Esophagus squamous epithelium (tissue), 4 donors: ENCODE data around the gene SNAP25.

Experiments used
- CTCF ChIP-seq, 6 experiments: fragments of 450-650 bp in 4 of 6; fragments of 200-600 bp in 2 of 6; sonication (generic) in 2 of 6; IDR thresholded peaks; one replicate each; pipeline ENCODE4 v1.5.1; 2016 to 2019; ENCODE audit warnings: antibody characterized with exemption in 6 of 6, mild to moderate bottlenecking in 4 of 6, moderate library complexity in 4 of 6
- POLR2A ChIP-seq, 4 donors: fragments of 450-650 bp; IDR thresholded peaks; one replicate each; pipeline ENCODE4 v1.6.1; 2017; ENCODE audit warnings: antibody characterized with exemption in 4 of 4, mild to moderate bottlenecking in 4 of 4, moderate library complexity in 3 of 4

- TF ChIP-seq CTCF (IDR thresholded peaks at IDR 0.05) (no peak), POLR2A (IDR thresholded peaks at IDR 0.05) (no peak)
Measured at GRCh38 chr20:10308652-10309051, 90.0 kb downstream of the SNAP25 start.
